Upper lobe of right lung (tissue), 1 donor: ENCODE data around the gene PSIP1. TPM values are rescaled to one million over a fixed set of nuclear protein-coding genes. Genes with fewer than 3 reads are reported as not detected.

ENCODE experiments used
- ATAC-seq: fragments of 200-7000 bp; cut with Tn5 transposase; one replicate; pipeline ENCODE4 v1.9.1; 2020; ENCODE audit warnings: mild to moderate bottlenecking, moderate library complexity
- DNase-seq: peaks from one replicate; pipeline ENCODE4 v3.0.0-alpha.2; 2020
- H3K27ac ChIP-seq: fragments of 200-600 bp; one replicate; pipeline ENCODE4 v1.8.0; 2022
- H3K27me3 ChIP-seq: fragments of 200-600 bp; one replicate; pipeline ENCODE4 v1.8.0; 2022; ENCODE audit warnings: mild to moderate bottlenecking
- H3K36me3 ChIP-seq: fragments of 200-600 bp; one replicate; pipeline ENCODE4 v1.8.0; 2022
- H3K4me1 ChIP-seq: fragments of 200-600 bp; one replicate; pipeline ENCODE4 v1.8.0; 2022
- H3K4me3 ChIP-seq: fragments of 200-600 bp; one replicate; pipeline ENCODE4 v1.8.0; 2022; ENCODE audit warnings: mild to moderate bottlenecking
- H3K9me3 ChIP-seq: fragments of 200-600 bp; one replicate; pipeline ENCODE4 v1.8.0; 2022
- CTCF ChIP-seq: fragments of 200-600 bp; IDR thresholded peaks from one replicate; pipeline ENCODE4 v1.8.0; 2022; ENCODE audit warnings: antibody characterized with exemption
- intact Hi-C: fragments of 100-400 bp; cut with DNase I; formaldehyde crosslinking; loops from one replicate; pipeline ENCODE4 v1.11.0; 2022
- total RNA-seq: library from RNA; stranded (reverse); fragmentation: NEBNext Ultra II Directional; extraction: Animal tissue kit (Norgen Biotek cat#: 25700); gene quantifications from one replicate; pipeline ENCODE4 v1.2.1, GENCODE V29; 2021
- donor health status: DM: no; HTN: yes; CAD: no; lungs with severe emphysema.

Gene PSIP1
- total RNA-seq, 1 donor from 2014 or later: 32.8 TPM

DNA sequence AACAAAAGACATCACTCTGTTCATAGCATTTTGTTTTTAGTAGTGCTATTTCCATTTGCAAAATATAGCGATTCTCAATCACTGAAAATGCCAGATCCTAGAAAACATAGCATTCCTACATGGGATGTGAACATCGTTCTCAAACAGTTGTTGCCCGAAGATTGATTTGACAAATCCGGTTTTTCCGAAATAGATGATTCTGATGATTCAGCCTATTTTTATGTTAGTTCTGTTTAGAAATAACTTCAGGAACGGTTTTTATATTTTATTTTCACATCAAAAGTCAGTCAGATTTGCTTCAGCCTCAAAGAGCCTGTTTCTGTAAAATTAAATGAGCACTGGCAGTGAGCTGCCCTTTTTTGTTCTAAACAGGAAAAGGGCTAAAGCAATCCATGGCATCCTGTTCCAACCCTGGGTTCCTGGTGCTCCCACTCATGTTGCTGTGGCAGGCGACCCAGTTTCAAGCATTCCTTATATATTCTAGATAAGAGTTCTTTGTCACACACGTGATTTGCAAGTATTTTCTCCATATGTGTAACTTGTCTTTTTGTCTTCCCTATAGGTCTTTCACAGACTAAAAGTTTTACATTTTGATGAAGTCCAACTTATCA lies 14.2 kb upstream of the PSIP1 start:
- TF ChIP-seq CTCF: no peak
- Histone ChIP-seq H3K9me3 (no peaks in the 10 kb centered on the region), H3K4me3 (no peak overlapping the region), H3K27ac (no peak overlapping the region), H3K36me3 (no peaks in the 10 kb centered on the region), H3K27me3 (no peaks in the 10 kb centered on the region), H3K4me1 (no peaks in the 10 kb centered on the region)
- intact Hi-C loops: no loop called here
- ATAC-seq (no peak), DNase-seq (no peak)

- H3K4me3 ChIP-seq: no peak overlapping the region
- no peaks in the 10 kb centered on the region for H3K4me1 ChIP-seq
- no peaks in the 10 kb centered on the region for H3K36me3 ChIP-seq
- H3K9me3 ChIP-seq: no peaks in the 10 kb centered on the region
- ATAC-seq (no peak), DNase-seq (no peak)
- no peak overlapping the region for H3K27ac ChIP-seq
- no peak for TF ChIP-seq CTCF
- intact Hi-C loops: no loop called here
- H3K27me3 ChIP-seq: no peaks in the 10 kb centered on the region
Measured at GRCh38 chr9:15522130-15522755, 11.5 kb upstream of the PSIP1 start.

DNA sequence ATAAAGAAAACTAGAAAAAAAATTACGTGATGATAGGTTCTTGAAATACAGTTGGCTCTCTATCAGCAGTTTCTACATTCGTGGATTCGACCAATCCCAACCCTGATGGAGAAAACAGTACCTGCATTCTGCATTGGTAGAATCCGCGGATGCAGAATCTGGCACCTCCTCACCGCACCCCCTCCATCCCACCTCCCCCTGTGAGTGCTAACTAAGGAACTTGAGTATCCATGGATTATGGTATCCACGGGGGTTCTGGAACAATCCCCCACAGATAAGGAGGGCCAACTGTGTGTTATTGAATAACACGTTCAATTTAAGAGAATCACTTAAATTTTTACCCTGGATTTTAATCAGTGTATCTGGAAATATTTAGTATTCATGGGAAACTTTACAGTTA lies 10.5 kb upstream of the PSIP1 start:
- intact Hi-C loops: no loop called here
- TF ChIP-seq CTCF: no peak
- no peak for DNase-seq
- Histone ChIP-seq H3K36me3 (no peaks in the 10 kb centered on the region), H3K4me1 (no peaks in the 10 kb centered on the region), H3K27ac (no peak overlapping the region), H3K9me3 (no peaks in the 10 kb centered on the region), H3K27me3 (no peaks in the 10 kb centered on the region), H3K4me3 (no peak overlapping the region)
- ATAC-seq: no peak

DNA sequence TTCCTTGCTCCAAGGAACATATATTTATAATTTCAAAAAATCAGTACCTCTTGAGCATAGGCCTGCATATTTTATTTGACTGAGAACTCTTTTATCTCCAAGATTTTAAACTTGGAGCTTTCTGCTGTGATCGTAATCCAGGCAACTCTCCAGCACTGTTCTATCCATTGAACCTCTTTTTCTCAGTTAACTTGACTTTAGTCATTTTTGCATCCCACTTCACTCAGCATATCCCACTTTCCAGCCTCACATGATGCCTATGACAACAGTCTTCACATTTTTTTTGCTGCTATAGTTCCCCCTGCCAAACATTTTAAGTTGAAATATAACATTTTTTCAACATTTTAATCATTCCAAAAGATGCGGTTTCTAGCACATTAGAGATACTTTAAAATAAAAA lies 9.1 kb upstream of the PSIP1 start:
- H3K27me3 ChIP-seq: no peaks in the 10 kb centered on the region
- intact Hi-C loops: no loop called here
- no peak for TF ChIP-seq CTCF
- H3K36me3 ChIP-seq: no peaks in the 10 kb centered on the region
- no peak overlapping the region for H3K4me3 ChIP-seq
- no peak overlapping the region for H3K27ac ChIP-seq
- no peaks in the 10 kb centered on the region for H3K4me1 ChIP-seq
- no peak for ATAC-seq
- no peak for DNase-seq
- H3K9me3 ChIP-seq: no peaks in the 10 kb centered on the region

- ATAC-seq (no peak), DNase-seq (no peak)
- Histone ChIP-seq H3K9me3 (no peaks in the 10 kb centered on the region), H3K27me3 (no peaks in the 10 kb centered on the region), H3K4me1 (peaks cover 21% of the 10 kb centered on the region), H3K4me3 (no peak overlapping the region), H3K27ac (no peak overlapping the region), H3K36me3 (peaks cover 4% of the 10 kb centered on the region)
- no peak for TF ChIP-seq CTCF
- intact Hi-C loops: no loop called here
Measured at GRCh38 chr9:15513335-15513734, 2.6 kb upstream of the PSIP1 start.
